Tibial nerve (tissue), 3 donors: ENCODE data around the gene DNMT3B.

Experiments
- CTCF ChIP-seq, 5 experiments: fragments of 200-600 bp in 3 of 5; fragments of 450-650 bp in 2 of 5; sonication (generic) in 3 of 5; IDR thresholded peaks; one replicate each; pipeline ENCODE4 v1.5.1; 2016 to 2019; ENCODE audit warnings: antibody characterized with exemption in 5 of 5, mild to moderate bottlenecking in 3 of 5, moderate library complexity in 2 of 5
- POLR2A ChIP-seq, 2 donors: fragments of 450-650 bp; IDR thresholded peaks; one replicate each; pipeline ENCODE4 v1.6.1; 2017; ENCODE audit warnings: antibody characterized with exemption in 2 of 2, mild to moderate bottlenecking in 2 of 2, moderate library complexity in 2 of 2

- TF ChIP-seq CTCF (IDR thresholded peaks at IDR 0.05), result no peak
- TF ChIP-seq POLR2A (IDR thresholded peaks at IDR 0.05), result no peak
Observed at GRCh38 chr20:32773855-32774254, 11.7 kb downstream of the DNMT3B start.
